GM12801 (cell line): ENCODE measurements around the gene CMTM4.

Source experiments
- CTCF ChIP-seq: IDR thresholded peaks from one replicate; pipeline ENCODE4 v1.5.1; 2011; ENCODE audit warnings: control low read depth; ENCODE audit not compliant: insufficient read length; ENCODE audit errors: extremely low read depth

Gene CMTM4

GRCh38 chr16:66614161-66614802 lies 82.3 kb downstream of the CMTM4 start:
- no peak for TF ChIP-seq CTCF

GRCh38 chr16:66612422-66612821 lies 84.1 kb downstream of the CMTM4 start:
- TF ChIP-seq CTCF, result no peak

- TF ChIP-seq CTCF, result no peak
Measured at GRCh38 chr16:66610111-66610820, 86.3 kb downstream of the CMTM4 start.

GRCh38 chr16:66609139-66609510 lies 87.4 kb downstream of the CMTM4 start:
- TF ChIP-seq CTCF, result no peak

GRCh38 chr16:66608241-66609138 lies 88.1 kb downstream of the CMTM4 start:
- no peak for TF ChIP-seq CTCF

GRCh38 chr16:66605979-66606751 lies 90.4 kb downstream of the CMTM4 start:
- no peak for TF ChIP-seq CTCF
